H1 (cell line): ENCODE results near the gene KIAA0040. TPM values are rescaled to one million over a fixed set of nuclear protein-coding genes. Genes with fewer than 3 reads are reported as not detected.

Experiments
- BCL11A ChIP-seq, 2 experiments: IDR thresholded peaks; one replicate each; pipeline ENCODE4 v1.6.1; 2011; ENCODE audit warnings: low read depth in 2 of 2, low read length in 2 of 2, mild to moderate bottlenecking in 2 of 2
- CEBPB ChIP-seq: IDR thresholded peaks from 2 replicates; pipeline ENCODE4 v1.6.1; 2012; ENCODE audit warnings: low read depth, low read length
- FOSL1 ChIP-seq: IDR thresholded peaks from 2 replicates; pipeline ENCODE4 v1.6.1; 2011; ENCODE audit warnings: mild to moderate bottlenecking, low read depth, low read length, moderate library complexity; ENCODE audit not compliant: insufficient read depth
- JUND ChIP-seq: IDR thresholded peaks from 2 replicates; pipeline ENCODE4 v1.6.1; 2011; ENCODE audit warnings: mild to moderate bottlenecking, improper control_type of control experiment, low read length
- POLR2A ChIP-seq, 2 experiments: IDR thresholded peaks; 1 replicate in 1 of 2; 2 replicates in 1 of 2; pipeline ENCODE4 v1.6.1; 2011; ENCODE audit warnings: low read depth in 2 of 2, low read length in 2 of 2, mild to moderate bottlenecking in 2 of 2; ENCODE audit errors: control extremely low read depth in 1 of 2
- TCF12 ChIP-seq: IDR thresholded peaks from 2 replicates; pipeline ENCODE4 v1.6.1; 2011; ENCODE audit warnings: low read depth, mild to moderate bottlenecking, low read length
- polyA plus RNA-seq, 7 experiments: library from polyadenylated mRNA; depleted of rRNA in 3 of 7; stranded (reverse) in 5 of 7; unstranded in 2 of 7; fragments of >200 nt in 5 of 7; fragments of 200-250 nt in 2 of 7; gene quantifications; 1 replicate in 5 of 7; 2 replicates in 1 of 7; 4 replicates in 1 of 7; pipeline versions ENCODE4 v1.2.1 to v1.2.3, GENCODE V29; 2011 to 2013; ENCODE audit warnings: missing spikeins in 2 of 7, mixed read lengths in 2 of 7
- total RNA-seq: library from RNA; stranded (reverse); fragmentation: NEBNext Ultra II Directional; extraction: Animal tissue kit (Norgen Biotek cat#: 25700); gene quantifications from 2 replicates; pipeline ENCODE4 v1.2.1, GENCODE V29; 2021
- TF ChIP-seq, protein P1 (sequence below): fragments of 300-600 bp; sonication (generic); IDR thresholded peaks from 2 replicates; pipeline ENCODE4 v1.7.1; 2012; ENCODE audit warnings: low read length, moderate library complexity, mild to moderate bottlenecking, inconsistent platforms; ENCODE audit not compliant: insufficient replicate concordance
- TF ChIP-seq, protein P2 (sequence below), 3 experiments: IDR thresholded peaks; 1 replicate in 2 of 3; 2 replicates in 1 of 3; pipeline versions ENCODE4 v1.5.1 to v1.6.1; 2011; ENCODE audit warnings: low read length in 3 of 3, mild to moderate bottlenecking in 3 of 3, inconsistent platforms in 2 of 3, low read depth in 1 of 3, moderate library complexity in 1 of 3; ENCODE audit not compliant: insufficient read depth in 1 of 3; ENCODE audit errors: control extremely low read depth in 1 of 3

KIAA0040 gene
- total and polyA plus RNA-seq, 2 of the 8 experiments (the other 6 are each of a cell fraction or from before 2014, with no cell fraction given) = 11.0 to 14.1 TPM

DNA sequence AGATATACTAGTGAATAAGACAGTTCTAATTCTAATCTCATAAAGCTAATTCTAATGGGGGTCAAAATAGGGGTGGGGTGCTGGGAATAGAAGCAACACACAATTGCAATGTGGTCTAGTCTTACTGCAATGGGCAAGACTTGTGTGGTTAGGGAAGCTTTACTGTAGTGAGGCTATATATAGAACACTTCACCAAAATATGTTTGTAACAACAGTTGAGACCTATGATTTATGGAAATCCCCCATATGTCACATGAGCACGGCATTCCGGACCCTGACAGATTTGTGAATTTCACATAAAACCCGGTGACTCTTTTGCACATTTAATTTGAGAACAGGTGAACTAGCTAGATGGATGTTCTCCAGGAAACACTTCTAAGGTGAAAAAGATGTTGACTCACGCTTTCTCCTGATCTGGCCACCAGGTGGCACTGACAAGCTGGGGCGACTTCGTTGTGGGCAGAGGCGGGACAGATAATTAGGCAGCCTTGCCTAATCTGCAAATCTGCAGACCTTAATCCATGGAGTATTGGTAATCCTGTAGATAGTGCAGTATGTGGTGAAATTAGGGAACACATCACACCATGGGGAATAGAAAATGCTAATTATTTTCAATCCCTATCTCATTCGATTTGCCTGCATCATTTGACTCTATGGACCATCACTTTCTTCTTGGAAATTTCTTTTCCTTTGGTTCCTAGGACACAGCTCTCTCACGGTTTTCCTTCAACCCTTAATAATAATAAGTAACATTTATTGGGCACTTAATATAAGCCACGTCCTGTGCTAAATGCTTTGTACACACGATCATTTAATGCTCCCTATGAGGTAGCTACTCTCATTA lies 37.7 kb downstream of the KIAA0040 start (continued):
- TF ChIP-seq, protein P1, sequence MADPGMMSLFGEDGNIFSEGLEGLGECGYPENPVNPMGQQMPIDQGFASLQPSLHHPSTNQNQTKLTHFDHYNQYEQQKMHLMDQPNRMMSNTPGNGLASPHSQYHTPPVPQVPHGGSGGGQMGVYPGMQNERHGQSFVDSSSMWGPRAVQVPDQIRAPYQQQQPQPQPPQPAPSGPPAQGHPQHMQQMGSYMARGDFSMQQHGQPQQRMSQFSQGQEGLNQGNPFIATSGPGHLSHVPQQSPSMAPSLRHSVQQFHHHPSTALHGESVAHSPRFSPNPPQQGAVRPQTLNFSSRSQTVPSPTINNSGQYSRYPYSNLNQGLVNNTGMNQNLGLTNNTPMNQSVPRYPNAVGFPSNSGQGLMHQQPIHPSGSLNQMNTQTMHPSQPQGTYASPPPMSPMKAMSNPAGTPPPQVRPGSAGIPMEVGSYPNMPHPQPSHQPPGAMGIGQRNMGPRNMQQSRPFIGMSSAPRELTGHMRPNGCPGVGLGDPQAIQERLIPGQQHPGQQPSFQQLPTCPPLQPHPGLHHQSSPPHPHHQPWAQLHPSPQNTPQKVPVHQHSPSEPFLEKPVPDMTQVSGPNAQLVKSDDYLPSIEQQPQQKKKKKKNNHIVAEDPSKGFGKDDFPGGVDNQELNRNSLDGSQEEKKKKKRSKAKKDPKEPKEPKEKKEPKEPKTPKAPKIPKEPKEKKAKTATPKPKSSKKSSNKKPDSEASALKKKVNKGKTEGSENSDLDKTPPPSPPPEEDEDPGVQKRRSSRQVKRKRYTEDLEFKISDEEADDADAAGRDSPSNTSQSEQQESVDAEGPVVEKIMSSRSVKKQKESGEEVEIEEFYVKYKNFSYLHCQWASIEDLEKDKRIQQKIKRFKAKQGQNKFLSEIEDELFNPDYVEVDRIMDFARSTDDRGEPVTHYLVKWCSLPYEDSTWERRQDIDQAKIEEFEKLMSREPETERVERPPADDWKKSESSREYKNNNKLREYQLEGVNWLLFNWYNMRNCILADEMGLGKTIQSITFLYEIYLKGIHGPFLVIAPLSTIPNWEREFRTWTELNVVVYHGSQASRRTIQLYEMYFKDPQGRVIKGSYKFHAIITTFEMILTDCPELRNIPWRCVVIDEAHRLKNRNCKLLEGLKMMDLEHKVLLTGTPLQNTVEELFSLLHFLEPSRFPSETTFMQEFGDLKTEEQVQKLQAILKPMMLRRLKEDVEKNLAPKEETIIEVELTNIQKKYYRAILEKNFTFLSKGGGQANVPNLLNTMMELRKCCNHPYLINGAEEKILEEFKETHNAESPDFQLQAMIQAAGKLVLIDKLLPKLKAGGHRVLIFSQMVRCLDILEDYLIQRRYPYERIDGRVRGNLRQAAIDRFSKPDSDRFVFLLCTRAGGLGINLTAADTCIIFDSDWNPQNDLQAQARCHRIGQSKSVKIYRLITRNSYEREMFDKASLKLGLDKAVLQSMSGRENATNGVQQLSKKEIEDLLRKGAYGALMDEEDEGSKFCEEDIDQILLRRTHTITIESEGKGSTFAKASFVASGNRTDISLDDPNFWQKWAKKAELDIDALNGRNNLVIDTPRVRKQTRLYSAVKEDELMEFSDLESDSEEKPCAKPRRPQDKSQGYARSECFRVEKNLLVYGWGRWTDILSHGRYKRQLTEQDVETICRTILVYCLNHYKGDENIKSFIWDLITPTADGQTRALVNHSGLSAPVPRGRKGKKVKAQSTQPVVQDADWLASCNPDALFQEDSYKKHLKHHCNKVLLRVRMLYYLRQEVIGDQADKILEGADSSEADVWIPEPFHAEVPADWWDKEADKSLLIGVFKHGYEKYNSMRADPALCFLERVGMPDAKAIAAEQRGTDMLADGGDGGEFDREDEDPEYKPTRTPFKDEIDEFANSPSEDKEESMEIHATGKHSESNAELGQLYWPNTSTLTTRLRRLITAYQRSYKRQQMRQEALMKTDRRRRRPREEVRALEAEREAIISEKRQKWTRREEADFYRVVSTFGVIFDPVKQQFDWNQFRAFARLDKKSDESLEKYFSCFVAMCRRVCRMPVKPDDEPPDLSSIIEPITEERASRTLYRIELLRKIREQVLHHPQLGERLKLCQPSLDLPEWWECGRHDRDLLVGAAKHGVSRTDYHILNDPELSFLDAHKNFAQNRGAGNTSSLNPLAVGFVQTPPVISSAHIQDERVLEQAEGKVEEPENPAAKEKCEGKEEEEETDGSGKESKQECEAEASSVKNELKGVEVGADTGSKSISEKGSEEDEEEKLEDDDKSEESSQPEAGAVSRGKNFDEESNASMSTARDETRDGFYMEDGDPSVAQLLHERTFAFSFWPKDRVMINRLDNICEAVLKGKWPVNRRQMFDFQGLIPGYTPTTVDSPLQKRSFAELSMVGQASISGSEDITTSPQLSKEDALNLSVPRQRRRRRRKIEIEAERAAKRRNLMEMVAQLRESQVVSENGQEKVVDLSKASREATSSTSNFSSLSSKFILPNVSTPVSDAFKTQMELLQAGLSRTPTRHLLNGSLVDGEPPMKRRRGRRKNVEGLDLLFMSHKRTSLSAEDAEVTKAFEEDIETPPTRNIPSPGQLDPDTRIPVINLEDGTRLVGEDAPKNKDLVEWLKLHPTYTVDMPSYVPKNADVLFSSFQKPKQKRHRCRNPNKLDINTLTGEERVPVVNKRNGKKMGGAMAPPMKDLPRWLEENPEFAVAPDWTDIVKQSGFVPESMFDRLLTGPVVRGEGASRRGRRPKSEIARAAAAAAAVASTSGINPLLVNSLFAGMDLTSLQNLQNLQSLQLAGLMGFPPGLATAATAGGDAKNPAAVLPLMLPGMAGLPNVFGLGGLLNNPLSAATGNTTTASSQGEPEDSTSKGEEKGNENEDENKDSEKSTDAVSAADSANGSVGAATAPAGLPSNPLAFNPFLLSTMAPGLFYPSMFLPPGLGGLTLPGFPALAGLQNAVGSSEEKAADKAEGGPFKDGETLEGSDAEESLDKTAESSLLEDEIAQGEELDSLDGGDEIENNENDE = no peak
- peak; percentile 24; the same call in 1 of the 2 replicates for TF ChIP-seq CEBPB
- TF ChIP-seq FOSL1 = no peak
- no peak for TF ChIP-seq TCF12
- TF ChIP-seq POLR2A (IDR thresholded peaks at IDR 0.05; ENCODE audit: control extremely low read depth in 1 of 2, low read depth in 2 of 2, low read length in 2 of 2) = no peak
- TF ChIP-seq, protein P2, sequence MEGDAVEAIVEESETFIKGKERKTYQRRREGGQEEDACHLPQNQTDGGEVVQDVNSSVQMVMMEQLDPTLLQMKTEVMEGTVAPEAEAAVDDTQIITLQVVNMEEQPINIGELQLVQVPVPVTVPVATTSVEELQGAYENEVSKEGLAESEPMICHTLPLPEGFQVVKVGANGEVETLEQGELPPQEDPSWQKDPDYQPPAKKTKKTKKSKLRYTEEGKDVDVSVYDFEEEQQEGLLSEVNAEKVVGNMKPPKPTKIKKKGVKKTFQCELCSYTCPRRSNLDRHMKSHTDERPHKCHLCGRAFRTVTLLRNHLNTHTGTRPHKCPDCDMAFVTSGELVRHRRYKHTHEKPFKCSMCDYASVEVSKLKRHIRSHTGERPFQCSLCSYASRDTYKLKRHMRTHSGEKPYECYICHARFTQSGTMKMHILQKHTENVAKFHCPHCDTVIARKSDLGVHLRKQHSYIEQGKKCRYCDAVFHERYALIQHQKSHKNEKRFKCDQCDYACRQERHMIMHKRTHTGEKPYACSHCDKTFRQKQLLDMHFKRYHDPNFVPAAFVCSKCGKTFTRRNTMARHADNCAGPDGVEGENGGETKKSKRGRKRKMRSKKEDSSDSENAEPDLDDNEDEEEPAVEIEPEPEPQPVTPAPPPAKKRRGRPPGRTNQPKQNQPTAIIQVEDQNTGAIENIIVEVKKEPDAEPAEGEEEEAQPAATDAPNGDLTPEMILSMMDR (IDR thresholded peaks at IDR 0.05; ENCODE audit: control extremely low read depth in 1 of 3, insufficient read depth in 1 of 3, low read depth in 1 of 3, low read length in 3 of 3) = peak; percentile 84 to 92 (median 91)
- no peak for TF ChIP-seq BCL11A (IDR thresholded peaks at IDR 0.05; ENCODE audit: low read depth in 2 of 2, low read length in 2 of 2)
- peak; percentile 30; the same call in 1 of the 2 replicates for TF ChIP-seq JUND
